K562 (cell line): ENCODE measurements around the gene CTDSP1. TPM values are rescaled to one million over a fixed set of nuclear protein-coding genes. Genes with fewer than 3 reads are reported as not detected.
A peak's percentile ranks its signal among the peaks of the same experiment; 100 is the strongest.

ENCODE experiments used
- ATAC-seq: fragments of 200-7000 bp; cut with Tn5 transposase; 3 replicates; pipeline ENCODE4 v1.9.1; 2020; ENCODE audit warnings: moderate library complexity
- BruUV-seq: library from RNA; stranded (reverse); fragments of 400-500 nt; replicated peaks from 2 replicates; lab custom pipeline; 2021; lab: Mats Ljungman, UMichigan
- CTCF ChIA-PET: fragments of 300-600 bp; formaldehyde crosslinking; extraction: SDS; loops from one replicate; lab custom pipeline; 2021; ENCODE audit warnings: low intra/inter-chr PET ratio; lab: Yijun Ruan, JAX
- POLR2A ChIA-PET: fragments of 300-600, 350-650 bp; sonication (Branson Sonifier 250); formaldehyde crosslinking; extraction: SDS; loops from one replicate; lab custom pipeline; 2021; ENCODE audit warnings: antibody characterized with exemption, inconsistent platforms; lab: Yijun Ruan, JAX
- DNase-seq, 4 experiments: peaks; one replicate each; pipeline versions ENCODE4 v3.0.0 to v3.0.0-alpha.2; 2011 to 2018; ENCODE audit warnings: low spot score in 3 of 4, mixed read lengths in 3 of 4; ENCODE audit errors: extremely low read depth in 1 of 4
- FAIRE-seq: peaks from 2 replicates; lab custom pipeline; 2011; peaks lifted over from hg19 to GRCh38; lab: Jason Lieb, UNC
- H2AFZ ChIP-seq: 2 replicates; pipeline ENCODE4 v1.6.0; 2011; ENCODE audit warnings: low read depth, low read length, control low read depth, inconsistent platforms
- H3K27ac ChIP-seq: fragments of 200-600 bp; 3 replicates; pipeline ENCODE4 v1.8.0; 2011; ENCODE audit warnings: low read depth, mild to moderate bottlenecking, control low read depth, inconsistent platforms, low read length, moderate library complexity, mixed read lengths; ENCODE audit errors: extremely low read depth
- H3K27me3 ChIP-seq, 2 experiments: fragments of 300-600 bp in 1 of 2; 2 replicates in 1 of 2; 3 replicates in 1 of 2; pipeline versions ENCODE4 v1.6.0 to v1.8.0; 2011; ENCODE audit warnings: inconsistent platforms in 2 of 2, low read length in 2 of 2, mild to moderate bottlenecking in 1 of 2, mixed read lengths in 1 of 2, moderate library complexity in 1 of 2; ENCODE audit not compliant: control insufficient read depth in 2 of 2, insufficient read depth in 2 of 2
- H3K36me3 ChIP-seq: fragments of 300-600 bp; 3 replicates; pipeline ENCODE4 v1.8.0; 2011; ENCODE audit warnings: mild to moderate bottlenecking, low read length, inconsistent platforms; ENCODE audit not compliant: control insufficient read depth, insufficient read depth
- H3K4me1 ChIP-seq, 2 experiments: fragments of 200-600 bp in 1 of 2; replicated peaks in 1 of 2; 2 replicates in 1 of 2; 3 replicates in 1 of 2; pipeline versions ENCODE4 v1.5.1 to v1.8.0; 2011; ENCODE audit warnings: inconsistent platforms in 2 of 2, low read length in 2 of 2, mild to moderate bottlenecking in 1 of 2, mixed read lengths in 1 of 2, moderate library complexity in 1 of 2; ENCODE audit not compliant: control insufficient read depth in 2 of 2, insufficient read depth in 2 of 2
- H3K4me2 ChIP-seq: 2 replicates; pipeline ENCODE4 v1.6.1; 2011; ENCODE audit warnings: low read length, control low read depth, inconsistent platforms, mixed read lengths; ENCODE audit not compliant: insufficient read depth
- H3K4me3 ChIP-seq: fragments of 200-600 bp; sonication (generic), shearing (Covaris generic); 2 replicates; pipeline ENCODE4 v1.5.1; 2016; ENCODE audit warnings: control low read depth, inconsistent platforms
- H3K79me2 ChIP-seq: fragments of 200-600 bp; 3 replicates; pipeline ENCODE4 v1.8.0; 2011; ENCODE audit warnings: low read length, inconsistent platforms; ENCODE audit not compliant: control insufficient read depth, insufficient read depth
- H3K9ac ChIP-seq, 2 experiments: 2 replicates each; pipeline versions ENCODE4 v1.6.0 to v1.6.1; 2011; ENCODE audit warnings: low read depth in 2 of 2, low read length in 2 of 2, control low read depth in 1 of 2, inconsistent platforms in 1 of 2, mild to moderate bottlenecking in 1 of 2, mixed read lengths in 1 of 2; ENCODE audit not compliant: insufficient read depth in 1 of 2
- H3K9me1 ChIP-seq: one replicate; pipeline ENCODE4 v1.6.0; 2011; ENCODE audit warnings: inconsistent platforms, mild to moderate bottlenecking, low read length, moderate library complexity; ENCODE audit not compliant: control insufficient read depth, insufficient read depth
- H3K9me3 ChIP-seq: replicated peaks from 2 replicates; pipeline ENCODE4 v1.5.1; 2011; ENCODE audit warnings: low read depth, low read length, inconsistent platforms; ENCODE audit not compliant: control insufficient read depth, insufficient read depth
- H4K20me1 ChIP-seq: replicated peaks from 2 replicates; pipeline ENCODE4 v1.6.1; 2011; ENCODE audit warnings: low read length, inconsistent platforms, mixed read lengths; ENCODE audit not compliant: control insufficient read depth, insufficient read depth
- CBX1 ChIP-seq: sonication (generic); IDR thresholded peaks from 2 replicates; pipeline ENCODE4 v1.6.1; 2016; ENCODE audit warnings: antibody characterized with exemption, low read depth, mild to moderate bottlenecking
- CTCFL ChIP-seq: IDR thresholded peaks from 2 replicates; pipeline ENCODE4 v1.6.1; 2011; ENCODE audit warnings: borderline replicate concordance, low read depth, mild to moderate bottlenecking, moderate library complexity, low read length; ENCODE audit not compliant: insufficient read depth, poor library complexity, severe bottlenecking
- FOXK2 ChIP-seq, 2 experiments: fragments of 450-650 bp; IDR thresholded peaks in 1 of 2; conservative IDR thresholded peaks in 1 of 2; 2 replicates each; pipeline ENCODE4 v1.6.1; 2016; ENCODE audit warnings: low read depth in 2 of 2, mild to moderate bottlenecking in 1 of 2
- FOXM1 ChIP-seq, 2 experiments: fragments of 450-650 bp in 1 of 2; sonication (generic) in 1 of 2; formaldehyde crosslinking in 1 of 2; IDR thresholded peaks; 2 replicates each; pipeline versions ENCODE4 v1.6.1 to v1.9.0; 2017 to 2022; ENCODE audit warnings: low read depth in 2 of 2, mild to moderate bottlenecking in 2 of 2, missing genetic modification reagents in 1 of 2, moderate library complexity in 1 of 2
- ILF3 ChIP-seq: fragments of 450-650 bp; IDR thresholded peaks from 2 replicates; pipeline ENCODE4 v1.6.1; 2018; ENCODE audit warnings: antibody characterized with exemption, mild to moderate bottlenecking, moderate library complexity, borderline replicate concordance
- KDM1A ChIP-seq, 2 experiments: fragments of 450-650 bp; IDR thresholded peaks; 2 replicates each; pipeline ENCODE4 v1.6.1; 2016; ENCODE audit warnings: mild to moderate bottlenecking in 2 of 2
- NCOA6 ChIP-seq: fragments of 450-650 bp; IDR thresholded peaks from 2 replicates; pipeline ENCODE4 v1.6.1; 2017; ENCODE audit warnings: mild to moderate bottlenecking
- PHF21A ChIP-seq: fragments of 450-650 bp; IDR thresholded peaks from 2 replicates; pipeline ENCODE4 v1.6.1; 2017; ENCODE audit warnings: low read depth, borderline replicate concordance
- SRSF7 ChIP-seq: fragments of 200-400 bp; formaldehyde crosslinking; optimal IDR thresholded peaks from 2 replicates; pipeline ENCODE3; 2017; ENCODE audit warnings: mild to moderate bottlenecking, low read depth, low read length
- TCF7 ChIP-seq: sonication (generic); IDR thresholded peaks from 2 replicates; pipeline ENCODE4 v1.6.1; 2016; ENCODE audit warnings: antibody characterized with exemption, borderline replicate concordance
- ZKSCAN1 ChIP-seq: fragments of 150-350 bp; IDR thresholded peaks from 2 replicates; pipeline ENCODE4 v1.6.1; 2016; ENCODE audit warnings: low read depth, low read length
- ZNF668 ChIP-seq: fragments of 250-450 bp; sonication (Bioruptor Pico); IDR thresholded peaks from 2 replicates; pipeline ENCODE4 v1.8.0; 2022; ENCODE audit warnings: mild to moderate bottlenecking, inconsistent platforms
- WGBS: fragments of 100-300 bp; shearing (Covaris generic); methylation state at CpG from one replicate; pipeline ENCODE4 v1.1.6; 2016; ENCODE audit warnings: low coverage, mixed read lengths; ENCODE audit not compliant: insufficient coverage; ENCODE audit errors: missing lambda C conversion rate; 5-methylcytosine and 5-hydroxymethylcytosine counted together
- in situ Hi-C: fragments of 300-500 bp; cut with MboI; formaldehyde crosslinking; loops from 4 replicates; pipeline ENCODE4 v1.15.0; 2018; ENCODE audit warnings: inconsistent platforms, mixed read lengths
- intact Hi-C: fragments of 100-400 bp; cut with micrococcal nuclease; formaldehyde crosslinking; loops from 2 replicates; pipeline ENCODE4 v1.14.2; 2022
- polyA plus RNA-seq, 8 experiments: library from polyadenylated mRNA; depleted of rRNA in 4 of 8; stranded (reverse) in 5 of 8; unstranded in 3 of 8; fragments of >200 nt; fragmentation: Nextera tagmentation in 2 of 8; fragmentation: Illumina TruSeq in 1 of 8; extraction: Ambion mirVana in 2 of 8; extraction: Trizol in 1 of 8; gene quantifications; 2 replicates each; pipeline versions ENCODE4 v1.2.1 to v1.2.3, GENCODE V29; 2011 to 2014; ENCODE audit warnings: inconsistent platforms in 1 of 8, missing spikeins in 1 of 8
- total RNA-seq, 7 experiments: library from RNA; depleted of rRNA in 6 of 7; stranded (reverse); fragments of >200 nt in 6 of 7; fragmentation: Illumina TruSeq in 2 of 7; extraction: Trizol in 2 of 7; gene quantifications; 2 replicates each; pipeline versions ENCODE4 v1.2.1 to v1.2.3, GENCODE V29; 2011 to 2021; ENCODE audit warnings: low replicate concordance in 1 of 7
- TF ChIP-seq, protein P1 (sequence below): fragments of 250-450 bp; sonication (Bioruptor Pico); IDR thresholded peaks from 2 replicates; pipeline ENCODE4 v1.6.1; 2021; ENCODE audit warnings: mild to moderate bottlenecking

CTDSP1 gene
- total and polyA plus RNA-seq, 9 of the 15 experiments (the other 6 are each of a cell fraction or from before 2014, with no cell fraction given), result 2.4 to 74.8 (median 45.8) TPM

- no peak overlapping the region for H3K4me3 ChIP-seq
- no peak for ATAC-seq
- no peaks in the 10 kb centered on the region for H3K36me3 ChIP-seq
- H3K4me2 ChIP-seq, result no peak overlapping the region
- DNase-seq, result no peak
- TF ChIP-seq, protein P1, sequence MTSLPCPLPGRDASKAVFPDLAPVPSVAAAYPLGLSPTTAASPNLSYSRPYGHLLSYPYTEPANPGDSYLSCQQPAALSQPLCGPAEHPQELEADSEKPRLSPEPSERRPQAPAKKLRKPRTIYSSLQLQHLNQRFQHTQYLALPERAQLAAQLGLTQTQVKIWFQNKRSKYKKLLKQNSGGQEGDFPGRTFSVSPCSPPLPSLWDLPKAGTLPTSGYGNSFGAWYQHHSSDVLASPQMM, result no peak
- no peak for TF ChIP-seq SRSF7
- no peak for TF ChIP-seq NCOA6
- no TSS peak for BruUV-seq
- POLR2A ChIA-PET, result interaction anchor here (0.6 to 0.7 kb wide), 2 partner anchors 8 to 76 kb away, joined by 3 read pairs; no protein-coding TSS in a partner anchor
- peaks cover 6% of the 10 kb centered on the region; the same call in 2 of the 3 replicates for H3K79me2 ChIP-seq
- no peak overlapping the region for H3K27ac ChIP-seq
- H3K9ac ChIP-seq, result peak overlapping the region in 1 of 2 experiments; percentile 78; a peak in 2 of 4 replicates
- CTCF ChIA-PET, result no interaction called here
- intact Hi-C loops, result no loop called here
- no peaks in the 10 kb centered on the region for H3K27me3 ChIP-seq
- no peaks in the 10 kb centered on the region for H3K9me1 ChIP-seq
- FAIRE-seq, result no peak
- H3K9me3 ChIP-seq, result no peaks in the 10 kb centered on the region
- H4K20me1 ChIP-seq, result no peaks in the 10 kb centered on the region
- in situ Hi-C loops, result no loop called here
- 80% methylated on average over 6 of the region's 8 CpGs for whole genome bisulfite sequencing
- no peak overlapping the region for H2AFZ ChIP-seq
- H3K4me1 ChIP-seq, result peaks cover 23 to 38% of the 10 kb centered on the region in 2 experiments; a peak in 4 of 5 replicates
These were observed 37.1 kb upstream of the CTDSP1 start for GRCh38 chr2:218362606-218363005.

GRCh38 chr2:218363736-218364135 lies 35.9 kb upstream of the CTDSP1 start:
- H3K36me3 ChIP-seq, result no peaks in the 10 kb centered on the region
- no peak overlapping the region for H2AFZ ChIP-seq
- intact Hi-C loops, result no loop called here
- H3K9me1 ChIP-seq, result no peaks in the 10 kb centered on the region
- no peak overlapping the region for H3K4me3 ChIP-seq
- ATAC-seq (no peak), FAIRE-seq (no peak), DNase-seq (no peak)
- no peaks in the 10 kb centered on the region for H4K20me1 ChIP-seq
- no peaks in the 10 kb centered on the region for H3K27me3 ChIP-seq
- ChIA-PET POLR2A (interaction anchor here (0.6 kb wide), 1 partner anchor 146 kb away, joined by 3 read pairs; no protein-coding TSS in a partner anchor), CTCF (no interaction called here)
- no peak overlapping the region for H3K9ac ChIP-seq
- peaks cover 21 to 50% of the 10 kb centered on the region in 2 experiments; a peak in 4 of 5 replicates for H3K4me1 ChIP-seq
- no peaks in the 10 kb centered on the region for H3K9me3 ChIP-seq
- H3K4me2 ChIP-seq, result no peak overlapping the region
- BruUV-seq, result no TSS peak
- H3K27ac ChIP-seq, result no peak overlapping the region
- in situ Hi-C loops, result no loop called here
- WGBS, result 67% methylated on average over 3 of the region's 3 CpGs
- peaks cover 6% of the 10 kb centered on the region; the same call in 2 of the 3 replicates for H3K79me2 ChIP-seq
- TF ChIP-seq KDM1A (IDR thresholded peaks at IDR 0.05) (no peak), ILF3 (no peak), CTCFL (no peak), CBX1 (no peak), PHF21A (no peak), FOXM1 (IDR thresholded peaks at IDR 0.05; ENCODE audit: low read depth) (no peak), FOXM1 (CRISPR knock-in tag; IDR thresholded peaks at IDR 0.05; ENCODE audit: low read depth) (no peak), ZKSCAN1 (no peak), FOXK2 (conservative IDR thresholded peaks at IDR 0.05 in 1 of 2, IDR thresholded peaks at IDR 0.05 in 1 of 2; ENCODE audit: low read depth in 2 of 2) (no peak), TCF7 (no peak), ZNF668 (no peak)
